Dermis blood vessel endothelial cell (primary cell): ENCODE measurements around the gene ZNF697. TPM values are rescaled to one million over a fixed set of nuclear protein-coding genes. Genes with fewer than 3 reads are reported as not detected.

Experiments used
- DNase-seq: peaks from one replicate; pipeline ENCODE4 v3.0.0; 2010
- total RNA-seq: library from RNA; depleted of rRNA; stranded (reverse); fragments of >200 nt; gene quantifications from 2 replicates; pipeline ENCODE4 v1.2.3, GENCODE V29; 2014

The ZNF697 gene
- total RNA-seq, 1 donor from 2014 or later, result 23.1 TPM

DNA sequence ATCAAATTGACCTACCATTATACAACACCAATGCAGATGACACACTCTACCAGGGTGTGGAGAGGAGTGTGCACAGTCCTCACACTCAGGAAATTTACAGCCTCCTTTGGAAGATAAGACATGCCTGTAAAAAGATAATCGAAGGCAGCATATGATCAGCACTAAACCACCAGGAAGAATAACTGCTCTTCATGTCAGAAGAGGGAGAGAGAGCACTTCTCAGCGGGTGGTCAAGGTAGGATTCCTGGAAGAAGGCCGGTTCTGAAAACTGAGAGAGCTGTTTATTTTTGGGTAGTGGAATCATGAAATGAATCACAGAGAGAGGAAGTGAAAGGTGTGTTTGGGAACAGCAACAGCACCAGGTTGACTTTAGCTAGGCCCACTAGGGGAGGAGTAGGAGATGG is 14.0 kb upstream of the ZNF697 start:
- DNase-seq, result no peak

DNA sequence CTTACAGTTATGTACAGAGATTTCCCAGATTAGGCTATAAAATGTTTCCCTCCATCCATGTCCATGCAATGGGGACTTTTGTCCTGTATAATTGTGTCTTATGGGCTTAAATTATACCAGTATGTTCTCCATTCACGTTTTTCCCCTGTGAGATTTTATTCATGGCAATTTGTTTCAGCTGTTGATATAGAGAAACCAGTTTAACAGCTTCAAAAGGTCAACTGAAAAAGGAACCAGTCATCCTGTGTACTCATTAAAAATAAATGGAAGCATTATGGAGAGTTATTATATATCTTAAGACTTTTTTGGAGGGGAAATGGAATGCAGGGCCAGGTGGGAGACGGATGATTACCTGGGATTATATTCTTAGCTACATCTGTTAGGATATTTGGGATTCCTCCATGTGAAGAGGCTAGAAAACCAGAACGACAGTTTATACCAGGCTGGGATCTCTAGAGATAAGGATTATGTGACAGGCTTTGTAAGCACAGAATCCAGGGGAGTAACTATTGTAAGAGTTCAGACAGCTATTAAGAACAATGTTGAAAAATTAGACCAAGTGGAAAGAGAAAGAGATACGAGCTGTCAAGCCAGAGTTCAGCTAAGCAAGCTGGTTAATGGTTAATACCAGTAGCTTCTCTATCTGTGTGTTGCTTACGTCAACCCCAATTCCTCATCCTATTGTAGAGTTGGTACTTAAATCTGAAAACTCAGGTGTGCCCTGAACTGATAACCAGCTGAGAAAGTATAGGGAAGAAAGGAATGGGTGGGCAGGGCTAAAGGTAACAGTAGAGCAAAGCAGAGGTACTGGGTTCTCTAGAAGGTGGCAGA is 12.4 kb upstream of the ZNF697 start:
- DNase-seq, result no peak

DNA sequence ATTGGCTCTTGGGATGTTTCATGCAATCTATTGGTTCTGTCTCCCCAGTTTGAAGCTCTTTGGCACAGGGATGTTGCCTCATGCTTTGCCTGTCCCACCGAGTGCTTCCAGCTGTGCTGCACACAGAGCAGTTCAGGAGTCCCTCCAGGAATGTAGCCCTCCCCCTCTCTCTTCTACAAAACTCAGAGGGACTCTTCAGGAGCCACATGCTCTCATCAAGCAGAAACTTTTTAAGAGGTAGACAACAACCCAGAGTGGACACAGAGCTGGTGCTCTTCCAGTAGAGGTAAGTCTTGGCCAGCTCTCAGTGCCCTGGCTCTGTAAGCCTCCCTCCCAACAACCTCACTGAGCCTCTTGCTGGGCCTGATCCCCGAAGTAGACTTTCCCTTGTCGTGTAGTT is 11.6 kb upstream of the ZNF697 start:
- DNase-seq, result no peak

DNA sequence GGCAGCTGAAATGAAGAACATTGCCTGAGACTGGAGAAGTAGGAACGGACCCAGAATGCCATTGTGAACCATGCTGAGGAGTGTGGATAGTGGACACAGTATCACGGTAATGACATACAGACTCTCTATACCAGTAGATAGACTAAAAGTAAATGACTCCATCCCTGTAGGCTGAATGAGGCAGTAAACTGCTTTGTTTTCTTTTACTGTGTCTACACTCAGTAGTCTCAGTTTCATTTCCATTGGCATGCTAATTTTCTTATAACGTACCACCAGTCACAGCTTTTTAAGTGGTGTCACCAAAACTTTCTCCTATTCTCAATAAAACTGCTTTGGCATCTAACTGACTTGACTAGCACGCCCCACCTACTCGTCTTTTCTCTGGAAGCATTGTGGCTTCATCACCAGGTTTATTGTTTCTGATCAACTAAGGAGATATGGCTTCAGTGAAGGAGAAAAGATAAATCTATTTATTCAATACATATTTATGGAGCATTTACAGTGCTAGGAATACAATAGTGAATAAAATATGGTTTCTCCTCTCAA is 8.4 kb upstream of the ZNF697 start:
- no peak for DNase-seq

DNA sequence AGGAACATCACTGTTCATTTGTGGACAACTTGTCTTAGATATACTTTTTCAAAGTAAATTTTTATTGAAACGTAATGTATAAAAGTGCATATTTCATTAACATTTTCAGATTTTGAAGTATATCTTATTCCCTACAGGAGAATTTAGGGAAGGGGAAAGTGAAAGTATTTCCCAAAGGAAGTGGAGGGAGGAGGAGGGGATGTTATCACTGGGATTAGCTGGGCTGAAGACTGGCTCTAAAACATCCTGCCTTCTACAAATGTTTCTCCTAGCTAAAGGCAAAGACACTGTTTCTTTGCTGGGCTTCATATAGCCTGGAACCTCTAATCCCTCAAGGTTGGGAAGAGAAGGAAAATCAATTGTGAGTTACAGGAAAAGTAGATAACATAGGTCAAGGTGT is 7.1 kb upstream of the ZNF697 start:
- no peak for DNase-seq

DNA sequence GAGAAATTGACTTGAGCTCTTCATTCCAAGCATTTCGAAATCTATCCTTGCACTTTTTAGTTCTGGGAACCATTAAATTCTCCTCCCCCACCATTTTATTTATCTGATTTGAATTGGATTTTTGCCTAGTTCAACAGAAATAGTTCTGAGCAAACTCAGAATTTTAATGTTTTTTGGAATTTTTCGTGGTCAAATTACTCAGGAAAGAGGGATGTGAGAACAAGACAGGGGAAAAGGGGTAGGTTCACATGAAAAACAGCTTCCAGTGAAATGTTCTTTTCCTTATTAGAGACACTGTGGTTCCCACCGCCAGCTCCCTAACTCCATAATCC is 5.7 kb upstream of the ZNF697 start:
- DNase-seq, result no peak

DNA sequence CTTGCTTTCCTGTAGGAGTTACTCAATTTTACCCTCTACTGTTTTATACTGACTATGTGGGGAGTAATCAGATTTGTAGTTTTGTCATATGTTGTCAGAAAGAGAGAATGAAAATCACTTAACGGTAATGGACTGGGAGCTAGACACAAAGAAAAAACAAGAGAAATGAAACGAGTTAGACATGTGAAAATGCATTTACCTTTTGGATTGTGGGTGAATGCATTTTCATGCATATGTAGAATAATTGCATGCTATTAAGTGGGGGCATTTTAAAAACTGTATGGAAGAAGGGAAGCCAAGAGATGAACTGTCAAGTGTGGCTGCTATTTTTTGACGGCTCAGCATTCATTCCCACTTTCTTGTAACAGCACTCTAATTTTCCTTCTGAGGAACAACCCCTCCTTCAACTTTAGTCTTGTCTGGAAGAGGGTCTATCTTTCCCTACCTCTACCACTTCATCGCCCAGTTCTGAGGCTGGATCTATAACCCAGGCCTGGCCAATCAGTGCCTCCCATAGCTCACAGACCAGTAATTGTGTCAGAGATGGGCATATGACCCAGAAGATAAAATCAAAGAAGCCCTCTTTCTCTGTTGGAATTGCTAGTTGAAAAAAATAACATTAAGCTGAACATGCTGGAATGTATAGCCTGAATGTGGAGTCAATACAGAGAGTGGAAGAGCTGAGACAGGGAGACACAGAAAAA is 5.2 kb upstream of the ZNF697 start:
- DNase-seq, result no peak

DNA sequence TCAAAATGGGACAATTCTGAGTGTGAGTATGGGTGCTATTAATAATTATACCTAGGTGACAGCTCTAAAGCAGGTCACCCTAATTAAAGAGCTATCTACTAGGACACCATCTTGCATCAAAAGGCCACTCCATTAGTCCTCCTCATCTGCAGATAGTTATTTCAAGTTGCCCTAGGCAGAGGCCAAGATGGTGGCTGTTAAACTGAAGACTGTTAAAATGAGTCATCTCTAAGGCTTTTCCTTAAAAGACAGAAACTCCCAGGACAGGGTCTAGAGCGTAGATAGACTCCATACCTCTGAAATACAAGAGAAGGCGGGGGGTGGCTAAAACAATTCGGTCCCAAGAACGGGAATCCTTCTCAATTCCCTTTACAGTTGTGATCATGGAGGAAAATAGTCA is 4.5 kb upstream of the ZNF697 start:
- DNase-seq, result no peak

DNA sequence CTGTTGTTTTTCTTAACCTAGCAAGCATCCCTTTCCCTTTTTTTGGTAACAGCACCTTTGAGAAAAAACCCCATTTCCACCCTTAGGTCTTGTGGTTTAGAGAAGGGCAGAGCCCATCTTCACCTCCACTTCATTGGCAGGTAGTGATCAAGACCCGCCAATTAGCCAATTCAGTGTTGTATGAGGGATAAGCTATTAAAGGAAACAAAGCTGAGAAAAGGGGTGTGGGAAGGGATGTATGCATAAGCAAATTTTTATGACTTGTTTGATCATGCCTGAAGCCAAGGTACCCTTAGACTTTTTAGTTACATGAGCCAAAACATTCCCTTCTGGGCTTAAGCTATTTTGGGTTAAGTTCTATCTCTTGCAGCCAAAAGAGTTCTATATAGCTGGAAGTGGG is 3.6 kb upstream of the ZNF697 start:
- DNase-seq, result no peak

DNA sequence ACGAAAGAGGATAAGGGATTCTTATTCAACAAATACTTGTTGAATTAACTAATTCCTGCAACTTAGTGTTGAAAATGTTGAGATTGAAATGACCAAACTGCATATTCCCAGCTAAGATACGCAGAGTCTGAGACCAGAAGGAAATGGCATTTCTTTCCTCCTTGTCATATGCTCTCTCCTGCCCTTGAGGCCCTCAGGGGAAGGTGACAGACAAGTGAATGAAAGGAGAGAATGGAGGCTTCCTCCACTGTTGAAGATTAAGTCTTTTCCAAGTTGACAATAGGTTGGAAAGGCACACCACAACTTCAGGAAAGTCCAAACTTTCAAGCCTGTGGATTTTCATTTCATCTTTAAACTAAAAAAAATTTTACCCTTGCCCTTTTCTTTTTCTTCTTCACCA is 3.1 kb upstream of the ZNF697 start:
- DNase-seq, result no peak

DNA sequence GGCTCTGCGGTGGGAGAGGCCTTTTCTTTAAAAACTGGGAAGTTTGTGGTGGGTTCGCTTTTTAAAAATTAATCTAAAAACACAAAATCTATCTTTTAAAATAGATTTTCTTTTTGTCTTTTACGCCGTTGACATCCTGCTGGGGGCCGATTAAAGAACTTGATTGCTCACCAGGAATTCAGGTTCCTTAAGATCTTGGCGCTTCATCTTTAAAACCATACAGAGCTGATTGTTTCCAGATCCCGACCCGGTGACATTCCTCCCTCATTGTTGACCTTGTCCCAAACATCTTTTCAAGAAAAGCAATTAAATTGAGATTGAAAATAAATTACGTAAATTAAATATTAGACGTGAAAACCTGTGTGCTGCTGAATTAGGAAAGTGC is 546 bp upstream of the ZNF697 start:
- DNase-seq, result no peak

DNA sequence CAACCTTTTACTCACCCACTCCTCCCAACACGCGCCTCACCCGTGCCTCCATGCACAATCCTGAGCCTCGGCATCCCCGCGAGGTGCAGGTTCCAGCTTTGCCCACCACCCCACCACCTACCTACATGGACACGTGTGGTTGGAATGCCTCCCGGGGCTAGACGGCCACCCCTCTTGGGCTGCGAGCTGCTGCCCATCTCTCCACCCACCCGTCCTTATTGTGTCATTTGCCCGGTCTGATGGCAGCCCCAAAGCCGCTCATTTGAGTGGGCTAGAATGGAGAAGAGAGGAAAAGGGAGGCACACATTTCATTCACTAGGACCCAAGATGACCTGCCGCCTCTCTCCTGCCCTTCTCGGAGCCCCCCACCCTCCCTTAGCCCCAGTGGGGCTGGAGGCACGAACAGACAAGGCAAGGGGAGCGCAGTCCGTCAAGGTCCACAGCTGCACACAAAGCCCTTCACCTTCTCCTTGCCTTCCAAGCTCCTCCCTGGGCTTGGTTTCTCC is 785 bp downstream of the ZNF697 start:
- no peak for DNase-seq

DNA sequence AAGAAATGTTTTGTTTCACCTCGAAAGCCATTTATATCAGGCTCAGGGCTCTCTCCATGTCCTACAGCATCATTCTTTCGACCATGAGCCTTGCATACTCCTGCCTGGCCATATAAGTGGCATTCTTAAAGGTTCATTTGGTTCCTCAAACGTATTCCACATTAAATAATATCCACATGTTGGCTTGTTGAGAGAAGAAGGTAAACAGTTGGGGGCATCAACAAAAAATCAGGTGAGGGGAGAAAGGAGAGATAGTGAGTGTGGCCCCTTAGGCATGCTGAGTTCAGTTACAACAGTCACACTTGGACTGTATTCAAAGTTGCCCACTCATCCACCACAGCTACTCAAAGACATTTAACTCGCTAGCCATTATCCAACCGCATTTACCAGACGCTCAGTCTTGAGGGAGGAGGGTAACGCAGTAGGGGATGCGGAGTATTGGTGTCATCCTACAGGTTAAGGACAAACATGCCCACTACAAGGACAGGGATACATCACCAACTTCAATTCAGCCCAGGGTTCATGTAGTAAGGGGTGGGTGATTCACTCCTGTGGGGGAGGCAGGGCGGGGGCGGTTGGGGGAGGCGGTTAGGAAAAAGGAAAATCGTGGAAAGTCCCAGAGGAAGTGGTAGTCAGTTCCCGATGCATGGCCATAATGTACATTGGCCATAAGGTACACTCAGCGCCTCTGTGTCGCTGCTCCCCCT is 1.4 kb downstream of the ZNF697 start:
- DNase-seq, result peak; percentile 67

DNA sequence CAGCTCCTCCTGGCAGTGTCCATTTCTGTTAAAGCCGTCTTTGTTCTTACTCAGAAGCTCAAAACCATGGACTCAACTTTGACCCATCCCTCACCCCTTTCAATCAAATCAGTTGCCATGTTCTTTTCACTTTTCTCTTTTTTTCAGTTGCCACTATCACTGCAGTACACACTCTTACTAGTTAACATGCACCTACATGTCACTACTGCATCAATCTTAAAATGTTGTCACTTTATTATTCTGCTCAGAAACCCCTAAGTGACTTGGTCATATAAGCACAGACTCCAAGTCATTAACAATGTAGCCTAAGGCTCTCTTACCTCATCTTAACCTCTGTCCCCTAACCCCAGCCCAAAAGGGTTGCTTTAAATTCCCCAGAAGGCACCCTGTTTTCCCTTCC is 9.0 kb downstream of the ZNF697 start:
- DNase-seq, result no peak

DNA sequence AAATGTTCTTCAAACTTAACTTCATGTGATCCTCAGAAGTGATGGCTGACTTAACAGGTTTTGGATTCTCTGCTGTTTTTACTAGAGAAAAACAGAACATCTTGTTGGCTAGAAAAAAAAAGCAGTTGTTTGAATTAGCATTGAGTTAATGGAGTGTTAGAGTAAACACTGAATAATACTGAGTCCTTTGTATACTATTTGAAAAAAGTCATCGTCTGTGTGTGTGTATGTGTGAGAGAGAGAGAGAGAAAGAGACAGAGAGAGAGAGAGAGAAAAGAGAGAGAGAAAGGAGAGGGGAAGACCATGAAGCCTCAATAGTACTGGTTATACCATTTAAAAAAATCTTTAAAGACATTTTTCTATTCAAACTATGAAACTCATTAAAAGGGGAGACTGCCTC is 10.4 kb downstream of the ZNF697 start:
- no peak for DNase-seq

DNA sequence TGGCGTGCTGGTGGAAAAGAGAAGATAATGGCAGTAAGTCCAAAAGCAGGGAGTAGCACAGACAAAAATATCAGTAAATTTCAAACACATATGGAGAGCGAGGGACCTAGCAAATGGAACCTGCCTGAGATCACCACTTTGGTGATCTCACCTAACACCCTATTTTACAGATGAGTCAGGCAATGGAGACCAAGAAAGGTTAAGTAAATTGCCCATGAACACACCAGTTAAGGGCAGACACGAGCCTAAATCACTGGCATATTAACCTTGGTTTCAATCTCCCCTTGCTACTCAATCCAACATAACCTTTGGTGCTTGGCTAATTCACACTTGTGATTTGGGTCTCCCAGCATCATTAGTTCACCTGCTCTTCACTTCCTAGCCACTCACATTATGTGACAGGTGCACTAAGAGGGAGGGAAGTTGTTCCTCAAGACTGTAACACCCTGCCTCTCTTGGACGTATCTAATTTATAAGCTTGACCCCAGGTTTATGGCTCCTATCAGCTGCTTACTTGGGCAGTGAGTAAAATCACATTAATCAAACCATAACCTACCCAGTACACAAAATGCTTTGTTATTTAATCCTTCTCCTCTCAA is 11.5 kb downstream of the ZNF697 start:
- DNase-seq, result peak; percentile 36

DNA sequence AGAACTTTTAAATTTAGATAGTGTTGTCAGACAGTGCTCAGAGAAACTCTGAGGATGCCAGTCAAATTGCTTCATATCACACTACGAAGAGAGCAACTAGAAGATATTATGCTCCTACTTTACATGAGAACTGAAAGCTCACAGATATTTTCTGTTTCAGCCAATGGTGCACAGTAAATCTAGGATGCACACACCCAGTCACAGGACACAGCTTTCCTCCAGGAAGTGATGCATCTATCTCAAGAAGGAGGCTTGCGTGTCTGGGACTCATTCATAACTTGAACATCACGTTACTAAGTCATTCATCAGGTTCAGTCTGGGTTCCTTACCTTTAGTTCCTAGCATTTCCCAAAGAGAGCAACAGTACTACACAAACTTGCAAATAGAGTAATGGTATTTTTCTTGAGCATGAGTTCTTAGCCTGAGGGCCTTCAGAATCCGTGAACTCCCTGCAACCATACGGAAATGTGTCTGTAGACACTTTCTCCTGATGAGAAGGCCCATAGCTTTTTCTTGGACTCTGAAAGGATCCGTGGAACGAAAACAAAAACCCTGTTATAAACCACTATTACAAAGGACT is 12.2 kb downstream of the ZNF697 start:
- peak; percentile 93 for DNase-seq

DNA sequence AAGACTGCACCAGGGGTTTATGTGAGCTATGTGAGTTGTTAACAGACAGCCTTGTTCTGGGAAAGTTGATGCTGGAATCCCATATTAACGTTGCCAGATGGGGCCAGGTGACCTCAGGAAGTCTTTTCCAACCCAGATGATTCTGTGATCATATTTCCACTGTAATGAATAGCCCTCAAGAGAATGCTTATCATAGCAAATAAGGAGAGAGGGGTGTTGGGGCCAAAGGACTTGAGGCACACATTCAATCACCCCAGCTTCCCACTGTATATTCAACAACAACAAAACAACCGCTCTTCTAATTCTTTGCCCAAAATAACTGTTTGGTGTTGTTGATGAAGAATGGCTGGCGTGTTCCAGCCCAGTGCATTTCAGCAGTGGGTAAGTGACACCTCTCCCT is 14.1 kb downstream of the ZNF697 start:
- DNase-seq, result peak; percentile 57

DNA sequence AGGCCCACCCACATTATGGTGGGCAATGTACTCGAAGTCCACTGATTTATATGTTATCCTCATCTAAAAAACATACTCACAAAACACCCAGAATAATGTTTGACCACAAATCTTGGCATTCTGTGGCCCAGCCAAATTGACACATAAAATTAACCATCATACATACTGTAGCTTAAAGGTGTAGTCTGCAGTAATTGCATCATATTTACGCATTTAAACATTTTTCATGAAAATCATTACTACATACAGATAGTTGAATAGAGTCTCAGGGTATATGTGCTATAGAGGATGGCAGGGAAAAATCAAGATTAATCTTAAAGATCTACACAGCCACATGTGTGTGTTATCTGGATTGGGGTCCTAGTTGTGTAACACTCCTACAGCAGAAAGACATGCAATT is 14.5 kb downstream of the ZNF697 start:
- DNase-seq, result no peak

DNA sequence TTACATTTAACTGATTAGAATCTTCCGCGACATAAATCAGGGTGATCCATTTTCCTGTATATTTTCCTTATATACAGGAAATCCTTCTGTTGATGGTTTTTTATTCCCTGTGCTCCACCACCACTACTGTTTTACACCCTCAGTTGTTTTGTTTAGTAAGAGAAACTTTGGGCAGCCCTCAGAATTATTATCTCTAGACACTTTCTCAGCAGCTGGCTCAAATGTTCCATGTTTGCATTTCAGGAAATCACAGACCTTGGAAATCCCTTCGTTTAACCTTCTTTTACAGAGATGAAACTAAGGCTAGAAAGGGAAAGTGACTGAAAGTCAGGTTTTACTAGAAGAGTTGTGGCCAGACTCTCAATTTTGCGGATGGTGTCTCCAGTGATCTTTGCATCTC is 15.2 kb downstream of the ZNF697 start:
- DNase-seq, result peak; percentile 39

DNA sequence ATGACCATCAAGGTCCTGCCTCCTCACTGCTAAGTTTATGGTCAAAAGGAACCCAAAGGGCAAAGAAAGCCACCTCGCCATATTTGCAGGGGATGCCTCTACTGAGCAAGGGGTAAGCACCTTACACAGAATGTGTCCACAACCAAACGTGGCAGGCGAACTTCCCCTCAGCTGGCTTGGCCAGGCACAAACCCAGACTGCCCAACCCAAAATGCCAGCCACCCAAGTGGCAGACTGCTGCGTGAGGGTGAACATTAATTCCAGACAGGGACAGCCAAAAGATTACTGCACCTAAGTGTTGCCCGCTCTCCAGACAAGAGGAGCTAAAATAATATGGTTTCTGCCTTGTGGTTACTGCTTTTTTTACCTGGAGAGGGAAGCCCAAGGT is 16.0 kb downstream of the ZNF697 start:
- no peak for DNase-seq

DNA sequence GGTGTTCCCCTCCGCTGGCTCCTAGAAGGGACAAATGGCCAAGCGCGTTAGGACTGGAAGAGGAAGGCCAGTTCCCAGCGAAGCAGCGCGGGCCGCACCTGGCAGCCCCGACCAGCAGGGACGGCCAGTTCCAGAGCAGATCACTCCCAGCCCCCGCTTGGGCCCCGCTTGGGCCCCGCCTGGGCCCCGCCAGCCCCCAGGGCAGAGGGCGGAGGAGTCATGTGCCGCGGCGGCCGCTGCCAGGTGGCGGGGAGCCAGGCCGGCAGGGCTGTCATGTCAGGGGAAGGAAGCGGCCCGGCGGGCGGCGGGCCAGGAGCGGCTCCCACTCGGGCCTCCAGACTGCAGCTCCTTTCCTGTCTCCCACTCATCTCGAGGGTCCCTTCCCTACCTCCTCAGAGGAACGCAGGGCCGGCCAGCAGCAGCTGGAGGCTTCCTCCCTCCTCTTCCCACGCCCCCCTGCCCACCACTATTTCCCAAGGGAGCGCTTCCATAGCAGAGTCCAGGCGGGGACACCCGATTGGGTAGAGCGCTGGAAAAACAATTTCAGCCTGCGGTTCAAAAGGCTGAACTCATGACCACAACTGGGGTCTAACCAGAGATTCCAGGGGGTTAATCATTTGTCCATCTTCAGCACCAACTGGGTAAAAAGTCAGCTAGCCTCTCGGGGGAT is 16.5 kb downstream of the ZNF697 start:
- peak; percentile 95 for DNase-seq
